Bronchial epithelial cell (primary cell): ENCODE data around the gene DNAJB8. TPM values are rescaled to one million over a fixed set of nuclear protein-coding genes. Genes with fewer than 3 reads are reported as not detected.

Experiments
- DNase-seq: peaks from one replicate; pipeline ENCODE4 v3.0.0-alpha.2; 2010; ENCODE audit warnings: low read depth
- FAIRE-seq: peaks from 2 replicates; lab custom pipeline; 2011; peaks lifted over from hg19 to GRCh38; lab: Jason Lieb, UNC
- H3K27me3 ChIP-seq: 2 replicates; pipeline ENCODE4 v1.5.1; 2011; ENCODE audit warnings: low read length; ENCODE audit not compliant: control insufficient read depth, insufficient read depth
- H3K36me3 ChIP-seq: 2 replicates; pipeline ENCODE4 v1.5.1; 2011; ENCODE audit warnings: low read length; ENCODE audit not compliant: control insufficient read depth, insufficient read depth
- H3K4me3 ChIP-seq: 2 replicates; pipeline ENCODE4 v1.5.1; 2011; ENCODE audit warnings: mild to moderate bottlenecking, low read depth, low read length, control low read depth
- CTCF ChIP-seq: IDR thresholded peaks from 2 replicates; pipeline ENCODE4 v1.5.1; 2011; ENCODE audit warnings: mild to moderate bottlenecking, moderate library complexity, low read length, control low read depth, inconsistent platforms; ENCODE audit not compliant: insufficient read depth, severe bottlenecking
- total RNA-seq: library from RNA; depleted of rRNA; stranded (reverse); fragments of >200 nt; gene quantifications from 2 replicates; pipeline ENCODE4 v1.2.1, GENCODE V29; 2014

DNAJB8 gene
- total RNA-seq, 1 donor from 2014 or later: not detected

GRCh38 chr3:128442949-128443348 lies 23.7 kb downstream of the DNAJB8 start:
- H3K27me3 ChIP-seq: peaks cover 4% of the 10 kb centered on the region
- no peak for DNase-seq
- no peak for FAIRE-seq

GRCh38 chr3:128442070-128442469 lies 24.6 kb downstream of the DNAJB8 start:
- TF ChIP-seq CTCF: no peak
- Histone ChIP-seq H3K27me3 (peaks cover 4% of the 10 kb centered on the region), H3K36me3 (no peaks in the 10 kb centered on the region), H3K4me3 (no peak overlapping the region)
- DNase-seq (no peak), FAIRE-seq (peak; percentile 32)

More at GRCh38 chr3:128442949-128443348, 23.7 kb downstream of the DNAJB8 start:
- Histone ChIP-seq H3K36me3 (no peaks in the 10 kb centered on the region), H3K4me3 (no peak overlapping the region)
- TF ChIP-seq CTCF: no peak

- DNase-seq (no peak), FAIRE-seq (no peak)
- TF ChIP-seq CTCF: no peak
- Histone ChIP-seq H3K27me3 (peaks cover 10% of the 10 kb centered on the region), H3K4me3 (no peak overlapping the region), H3K36me3 (no peaks in the 10 kb centered on the region)
Observed at GRCh38 chr3:128439226-128439625, 27.5 kb downstream of the DNAJB8 start.

GRCh38 chr3:128438488-128439072 lies 28.1 kb downstream of the DNAJB8 start:
- peak; percentile 46 for TF ChIP-seq CTCF
- no peak for FAIRE-seq
- Histone ChIP-seq H3K36me3 (no peaks in the 10 kb centered on the region), H3K4me3 (no peak overlapping the region), H3K27me3 (peaks cover 15% of the 10 kb centered on the region)
- DNase-seq: no peak

- Histone ChIP-seq H3K4me3 (no peak overlapping the region), H3K36me3 (no peaks in the 10 kb centered on the region), H3K27me3 (peaks cover 31% of the 10 kb centered on the region)
- no peak for DNase-seq
- no peak for TF ChIP-seq CTCF
- FAIRE-seq: no peak
Observed at GRCh38 chr3:128436214-128436613, 30.5 kb downstream of the DNAJB8 start.

GRCh38 chr3:128435561-128435960 lies 31.1 kb downstream of the DNAJB8 start:
- DNase-seq (no peak), FAIRE-seq (no peak)
- TF ChIP-seq CTCF: no peak
- Histone ChIP-seq H3K27me3 (peaks cover 33% of the 10 kb centered on the region), H3K4me3 (no peak overlapping the region), H3K36me3 (no peaks in the 10 kb centered on the region)
